ENCODE data around the gene LDLRAP1.

- no peak for TF ChIP-seq CTCF (IDR thresholded peaks at IDR 0.05)
- no peak for TF ChIP-seq POLR2A (IDR thresholded peaks at IDR 0.05; ENCODE audit: low read depth)
- no peak for TF ChIP-seq EP300 (IDR thresholded peaks at IDR 0.05)
- TF ChIP-seq POLR2AphosphoS5 (IDR thresholded peaks at IDR 0.05), result no peak
Measured at GRCh38 chr1:25616987-25617624, 73.7 kb downstream of the LDLRAP1 start.
